Astrocyte of the cerebellum (primary cell): ENCODE results near the gene ZNF766.

Experiments used
- DNase-seq: peaks from one replicate; pipeline ENCODE4 v3.0.0-alpha.2; 2011; ENCODE audit warnings: low read depth
- H3K4me3 ChIP-seq: 2 replicates; pipeline ENCODE4 v1.5.1; 2011; ENCODE audit warnings: mild to moderate bottlenecking, low read depth, low read length, moderate library complexity
- in situ Hi-C: cut with HindIII; loops from 2 replicates; pipeline ENCODE4 v1.10.0; 2017; ENCODE audit warnings: low sequenced_read_pairs
- TF ChIP-seq, protein P1 (sequence below): IDR thresholded peaks from 2 replicates; pipeline ENCODE4 v1.5.1; 2012; ENCODE audit warnings: low read length, low read depth, moderate library complexity, mild to moderate bottlenecking; ENCODE audit errors: missing control alignments

The ZNF766 gene

DNA sequence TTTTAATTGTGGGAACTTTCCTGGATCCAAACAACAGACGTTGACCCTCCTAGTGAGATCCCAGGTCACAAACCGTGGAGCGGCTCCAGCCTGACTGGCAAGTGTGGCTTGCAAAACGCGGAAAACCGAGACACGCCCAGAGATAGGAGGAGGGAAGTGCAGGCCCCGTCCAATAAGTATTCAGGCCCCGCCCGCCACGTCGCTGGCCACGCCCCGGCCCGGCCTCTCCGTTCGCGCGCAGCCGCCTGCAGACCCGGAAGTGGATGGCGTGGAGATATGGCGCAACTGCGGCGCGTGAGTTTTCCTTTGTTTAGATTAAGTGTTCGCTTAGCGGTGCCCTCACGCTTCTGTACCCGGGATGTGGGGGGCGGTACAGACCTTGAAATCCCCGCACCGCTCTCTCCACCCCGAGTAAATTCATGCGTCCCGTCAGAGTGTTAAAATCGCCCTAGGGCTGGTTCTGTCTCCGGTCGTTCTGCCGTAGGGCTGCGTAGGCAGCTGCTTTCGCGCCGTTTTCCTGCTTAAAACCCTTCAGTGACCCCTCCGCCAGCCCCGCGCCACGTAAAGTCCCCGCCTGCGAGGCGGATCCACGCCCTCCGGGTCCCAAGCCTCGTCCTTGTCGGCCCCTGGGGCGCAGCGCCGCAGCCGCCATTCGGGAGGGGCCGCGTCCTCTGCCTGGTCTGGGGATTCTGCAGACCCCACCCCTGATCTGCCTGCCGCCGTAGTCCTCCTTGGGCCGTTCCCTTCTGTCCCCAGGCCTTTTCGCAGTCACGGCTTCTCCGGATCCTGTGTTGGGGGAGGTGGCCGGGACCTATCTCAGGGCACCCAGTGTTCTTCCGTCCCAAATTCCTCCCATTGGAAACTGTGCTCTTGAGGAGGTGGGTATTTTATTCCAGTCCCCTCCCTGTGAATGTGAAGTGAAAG, at the start of gene ZNF766:
TSS of gene ZNF766 (plus strand) at position 250 of the 924 bp plus-strand sequence. CDS start at position 277, 27 bp downstream.
- DNase-seq = peak; percentile 82
- TF ChIP-seq, protein P1, sequence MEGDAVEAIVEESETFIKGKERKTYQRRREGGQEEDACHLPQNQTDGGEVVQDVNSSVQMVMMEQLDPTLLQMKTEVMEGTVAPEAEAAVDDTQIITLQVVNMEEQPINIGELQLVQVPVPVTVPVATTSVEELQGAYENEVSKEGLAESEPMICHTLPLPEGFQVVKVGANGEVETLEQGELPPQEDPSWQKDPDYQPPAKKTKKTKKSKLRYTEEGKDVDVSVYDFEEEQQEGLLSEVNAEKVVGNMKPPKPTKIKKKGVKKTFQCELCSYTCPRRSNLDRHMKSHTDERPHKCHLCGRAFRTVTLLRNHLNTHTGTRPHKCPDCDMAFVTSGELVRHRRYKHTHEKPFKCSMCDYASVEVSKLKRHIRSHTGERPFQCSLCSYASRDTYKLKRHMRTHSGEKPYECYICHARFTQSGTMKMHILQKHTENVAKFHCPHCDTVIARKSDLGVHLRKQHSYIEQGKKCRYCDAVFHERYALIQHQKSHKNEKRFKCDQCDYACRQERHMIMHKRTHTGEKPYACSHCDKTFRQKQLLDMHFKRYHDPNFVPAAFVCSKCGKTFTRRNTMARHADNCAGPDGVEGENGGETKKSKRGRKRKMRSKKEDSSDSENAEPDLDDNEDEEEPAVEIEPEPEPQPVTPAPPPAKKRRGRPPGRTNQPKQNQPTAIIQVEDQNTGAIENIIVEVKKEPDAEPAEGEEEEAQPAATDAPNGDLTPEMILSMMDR = no peak
- in situ Hi-C loops = no loop called here
- H3K4me3 ChIP-seq = peak within 1 kb of the TSS; percentile 95

DNA sequence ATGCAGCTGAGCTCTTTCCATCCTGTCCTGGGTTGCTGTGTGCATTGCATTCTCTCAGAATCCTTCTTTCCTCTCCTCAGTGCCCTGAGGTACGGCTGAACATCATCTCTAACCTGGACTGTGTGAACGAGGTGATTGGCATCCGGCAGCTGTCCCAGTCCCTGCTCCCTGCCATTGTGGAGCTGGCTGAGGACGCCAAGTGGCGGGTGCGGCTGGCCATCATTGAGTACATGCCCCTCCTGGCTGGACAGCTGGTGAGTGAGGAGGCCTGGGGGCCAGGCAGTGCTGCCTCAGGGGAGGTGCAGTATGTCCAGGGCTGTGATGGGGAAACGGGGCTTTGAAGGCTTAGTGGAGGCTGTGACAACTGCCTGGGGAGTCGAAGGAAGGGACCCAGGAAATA, 49.8 kb upstream of the ZNF766 start:
- no peak for DNase-seq
- no peak overlapping the region for H3K4me3 ChIP-seq
- in situ Hi-C loops = no loop called here
- TF ChIP-seq, protein P1 = no peak

DNA sequence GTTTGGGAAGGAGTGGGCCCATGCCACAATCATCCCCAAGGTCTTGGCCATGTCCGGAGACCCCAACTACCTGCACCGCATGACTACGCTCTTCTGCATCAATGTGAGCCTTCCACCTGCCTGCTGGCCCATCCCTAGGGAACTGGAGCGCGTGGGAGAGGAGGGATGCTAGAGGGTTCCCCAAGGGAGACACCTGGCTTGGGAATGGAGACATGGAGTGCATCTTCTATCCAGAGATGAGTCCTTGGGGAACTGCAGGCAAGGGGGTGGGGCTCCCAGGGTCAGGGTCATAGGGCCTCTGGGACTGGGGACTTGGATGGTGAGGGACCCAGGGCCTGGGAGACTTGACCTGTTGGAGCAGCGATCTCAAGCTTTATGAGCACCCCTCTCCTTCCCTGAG, 48.4 kb upstream of the ZNF766 start:
- TF ChIP-seq, protein P1 = no peak
- no peak for DNase-seq
- in situ Hi-C loops = no loop called here
- no peak overlapping the region for H3K4me3 ChIP-seq

DNA sequence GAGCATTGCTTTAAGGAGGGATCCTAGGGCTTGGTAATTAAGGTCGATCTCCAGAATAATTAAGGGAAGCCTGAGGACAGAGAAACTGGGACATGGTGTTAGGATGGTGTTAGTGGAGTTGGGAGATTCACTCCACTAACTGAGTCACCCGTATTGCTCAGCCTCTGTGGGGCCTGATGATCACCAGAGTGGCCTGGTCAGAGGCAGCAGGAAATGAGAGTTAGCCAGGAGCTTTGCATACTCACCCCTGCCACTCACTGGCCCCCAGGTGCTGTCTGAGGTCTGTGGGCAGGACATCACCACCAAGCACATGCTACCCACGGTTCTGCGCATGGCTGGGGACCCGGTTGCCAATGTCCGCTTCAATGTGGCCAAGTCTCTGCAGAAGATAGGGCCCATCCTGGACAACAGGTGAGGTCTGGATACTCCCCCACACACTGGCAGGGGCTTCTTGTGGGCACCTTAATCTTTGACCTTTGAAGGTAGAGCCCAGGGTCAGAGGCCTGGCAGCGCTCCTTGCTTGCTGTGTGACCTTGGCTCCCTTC, 47.5 kb upstream of the ZNF766 start:
- DNase-seq = no peak
- in situ Hi-C loops = no loop called here
- TF ChIP-seq, protein P1 = no peak
- H3K4me3 ChIP-seq = no peak overlapping the region

DNA sequence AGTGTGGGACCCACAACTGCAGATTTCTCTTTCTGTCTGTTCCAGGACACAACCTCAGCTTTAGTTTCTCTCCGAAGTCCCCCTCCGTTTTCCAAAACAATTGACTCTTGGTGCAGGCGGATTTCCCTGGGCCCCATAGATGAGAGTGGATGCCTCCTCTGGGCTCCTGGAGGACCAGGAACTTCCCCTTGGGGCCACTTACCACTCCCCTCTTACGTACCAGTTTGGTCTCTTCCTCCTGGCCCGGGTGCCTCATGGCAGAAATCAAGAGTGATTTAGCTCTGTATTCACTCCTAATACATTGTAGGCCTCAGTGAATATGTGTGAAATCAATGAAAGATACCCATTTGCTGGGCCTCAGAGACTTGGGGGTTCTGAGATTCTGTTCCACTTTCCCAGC, 45.2 kb upstream of the ZNF766 start:
- in situ Hi-C loops = no loop called here
- TF ChIP-seq, protein P1 = no peak
- H3K4me3 ChIP-seq = no peak overlapping the region
- DNase-seq = no peak

DNA sequence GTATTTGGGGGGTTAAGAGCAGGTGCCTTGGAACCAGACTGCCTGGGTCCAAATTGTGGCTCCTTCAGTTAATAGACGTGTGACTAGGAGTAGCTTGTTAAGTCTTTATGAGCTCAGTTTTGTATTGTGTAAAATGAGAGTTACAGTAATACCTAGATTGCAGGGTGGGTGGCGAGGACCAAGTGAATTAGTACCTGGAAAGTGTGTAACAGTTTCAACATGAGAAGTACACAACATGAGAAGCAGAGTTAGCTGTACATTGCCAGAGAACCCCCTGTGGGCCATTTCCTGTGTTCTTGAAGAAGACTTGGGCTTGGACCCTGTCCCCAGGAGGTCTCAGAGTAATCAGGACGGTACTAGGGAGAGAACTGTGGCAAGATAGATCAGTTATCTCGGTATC, 42.7 kb upstream of the ZNF766 start:
- TF ChIP-seq, protein P1 = no peak
- no peak overlapping the region for H3K4me3 ChIP-seq
- in situ Hi-C loops = no loop called here

More for the DNA sequence above, 42.7 kb upstream of the ZNF766 start:
- DNase-seq = no peak
